CD4-positive, alpha-beta T cell treated with Interferon gamma for 1 hour (primary cell): Measurements from ENCODE around the gene PLEKHM2.

ENCODE experiments used
- DNase-seq: peaks from one replicate; pipeline ENCODE4 v3.0.0-alpha.2; 2020

The PLEKHM2 gene

GRCh38 chr1:15727021-15727420 is 42.9 kb downstream of the PLEKHM2 start:
- no peak for DNase-seq

GRCh38 chr1:15727424-15727823 is 43.3 kb downstream of the PLEKHM2 start:
- DNase-seq: no peak

- DNase-seq: no peak
Observed at GRCh38 chr1:15727866-15728534, 43.9 kb downstream of the PLEKHM2 start.

- DNase-seq: no peak
Observed at GRCh38 chr1:15728937-15729657, 45.0 kb downstream of the PLEKHM2 start.

GRCh38 chr1:15730423-15730822 is 46.3 kb downstream of the PLEKHM2 start:
- DNase-seq: no peak

GRCh38 chr1:15730936-15731335 is 46.8 kb downstream of the PLEKHM2 start:
- DNase-seq: no peak

- DNase-seq: no peak
Observed at GRCh38 chr1:15731735-15732685, 47.9 kb downstream of the PLEKHM2 start.

GRCh38 chr1:15732686-15733081 is 48.6 kb downstream of the PLEKHM2 start:
- no peak for DNase-seq

- DNase-seq: no peak
Observed at GRCh38 chr1:15733218-15733725, 49.2 kb downstream of the PLEKHM2 start.

- DNase-seq: no peak
Observed at GRCh38 chr1:15733726-15734226, 49.7 kb downstream of the PLEKHM2 start.

GRCh38 chr1:15734296-15734695 is 50.2 kb downstream of the PLEKHM2 start:
- no peak for DNase-seq

- no peak for DNase-seq
Observed at GRCh38 chr1:15734901-15735300, 50.8 kb downstream of the PLEKHM2 start.

GRCh38 chr1:15735304-15736037 is 51.4 kb downstream of the PLEKHM2 start:
- no peak for DNase-seq

- no peak for DNase-seq
Observed at GRCh38 chr1:15736038-15736891, 52.1 kb downstream of the PLEKHM2 start, which contains the start of gene SLC25A34. SLC25A34 (plus strand) TSS chr1:15736258; CDS start chr1:15736486, 228 bp downstream.

- DNase-seq: no peak
Observed at GRCh38 chr1:15736892-15737261, 52.8 kb downstream of the PLEKHM2 start.

GRCh38 chr1:15737324-15738319 is 53.5 kb downstream of the PLEKHM2 start:
- DNase-seq: no peak

GRCh38 chr1:15738416-15739113 is 54.4 kb downstream of the PLEKHM2 start:
- DNase-seq: no peak

GRCh38 chr1:15739259-15739658 is 55.1 kb downstream of the PLEKHM2 start:
- DNase-seq: no peak

GRCh38 chr1:15739745-15740144 is 55.6 kb downstream of the PLEKHM2 start:
- DNase-seq: no peak
